ENCODE data around the gene REST. TPM values are rescaled to one million over a fixed set of nuclear protein-coding genes. Genes with fewer than 3 reads are reported as not detected.

Gene REST
- total RNA-seq, 4 donors from 2014 or later = 24.0 to 37.6 (median 30.1) TPM

DNA sequence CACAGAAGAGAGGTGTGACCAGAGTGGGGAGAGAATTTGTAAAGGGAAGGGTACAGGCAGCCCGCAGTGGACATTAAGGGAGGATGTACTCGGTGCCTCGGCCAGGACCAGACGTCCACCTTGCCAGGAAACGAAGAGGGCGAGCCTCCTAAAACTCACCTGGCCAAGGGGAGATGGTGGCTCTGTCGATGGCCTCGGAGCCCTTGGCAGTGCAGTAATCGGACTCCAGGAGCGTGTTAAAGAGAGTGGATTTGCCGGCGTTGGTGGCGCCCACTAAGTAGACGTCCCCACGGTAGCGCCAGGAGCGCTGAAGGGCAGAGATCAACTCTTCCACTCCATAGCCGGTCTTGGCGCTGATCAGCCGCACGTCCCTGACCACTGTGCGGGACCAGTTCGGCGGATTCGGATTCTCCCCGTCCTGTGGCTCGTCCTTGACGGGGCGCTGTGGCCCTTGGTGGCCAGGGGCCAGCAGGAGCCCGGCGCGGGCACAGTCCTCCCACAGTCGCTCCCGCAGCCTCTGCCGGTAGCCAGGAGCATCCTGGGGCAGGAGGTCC, 68.7 kb downstream of the REST start:
- Histone ChIP-seq H3K27ac (replicated peaks in 1 of 4) (peak overlapping the region; percentile 90 to 94 (median 92)), H3K36me3 (peaks cover 20 to 44% (median 33%) of the 10 kb centered on the region in 4 donors), H3K27me3 (no peaks in the 10 kb centered on the region), H3K4me3 (peak overlapping the region; percentile 79 to 99 (median 92)), H3K4me1 (peaks cover 35 to 56% (median 52%) of the 10 kb centered on the region in 4 donors), H3K9me3 (peaks cover 0 to 7% (median 0%) of the 10 kb centered on the region in 4 donors)
- intact Hi-C loops (cut with DNase I) = loop anchor here (2.0 kb wide), 1 partner anchor 68 kb away; no protein-coding TSS in a partner anchor
- DNase-seq (ENCODE audit: extremely low spot score) = no peak
- 8% methylated on average over 11 of the region's 35 CpGs for WGBS
- TF ChIP-seq EP300 (IDR thresholded peaks at IDR 0.05) (no peak), POLR2A (IDR thresholded peaks at IDR 0.05; ENCODE audit: low read depth) (no peak), CTCF (IDR thresholded peaks at IDR 0.05) (no peak)

- TF ChIP-seq CTCF (IDR thresholded peaks at IDR 0.05) = no peak
- TF ChIP-seq POLR2AphosphoS5 (IDR thresholded peaks at IDR 0.05) = no peak
- no peak for TF ChIP-seq EP300 (IDR thresholded peaks at IDR 0.05)
- no peak for TF ChIP-seq POLR2A (IDR thresholded peaks at IDR 0.05; ENCODE audit: low read depth)
- WGBS = no CpG with 5 or more reads among the region's 46 CpGs
- H3K4me3 ChIP-seq = peak overlapping the region; percentile 79 to 99 (median 92)
- H3K4me1 ChIP-seq = peaks cover 40 to 61% (median 58%) of the 10 kb centered on the region in 4 donors
- peaks cover 19 to 39% (median 28%) of the 10 kb centered on the region in 4 donors for H3K36me3 ChIP-seq
- intact Hi-C loops (cut with DNase I) = loop anchor here (2.0 kb wide), 1 partner anchor 68 kb away; no protein-coding TSS in a partner anchor
- no peaks in the 10 kb centered on the region for H3K27me3 ChIP-seq
- H3K9me3 ChIP-seq = peaks cover 0 to 7% (median 0%) of the 10 kb centered on the region in 4 donors
- no peak for DNase-seq (ENCODE audit: extremely low spot score)
- H3K27ac ChIP-seq (replicated peaks in 1 of 4) = peak overlapping the region; percentile 90 to 94 (median 92)
Measured at GRCh38 chr4:56976837-56977320, 69.2 kb downstream of the REST start.

GRCh38 chr4:56977321-56978012, 69.8 kb downstream of the REST start, which contains the start of gene NOA1:
Gene NOA1, minus strand, starts transcription at chr4:56977606. Its CDS starts 21 bp downstream, at chr4:56977585.
- Histone ChIP-seq H3K4me1 (peaks cover 46 to 67% (median 63%) of the 10 kb centered on the region in 4 donors), H3K36me3 (peaks cover 14 to 33% (median 22%) of the 10 kb centered on the region in 4 donors), H3K9me3 (peaks cover 0 to 7% (median 0%) of the 10 kb centered on the region in 4 donors), H3K4me3 (peak within 1 kb of the TSS; percentile 79 to 99 (median 92)), H3K27me3 (no peaks in the 10 kb centered on the region), H3K27ac (replicated peaks in 1 of 4) (peak within 1 kb of the TSS; percentile 90 to 94 (median 92))
- TF ChIP-seq POLR2AphosphoS5 (IDR thresholded peaks at IDR 0.05) (peak; percentile 93 to 97), EP300 (IDR thresholded peaks at IDR 0.05) (no peak), CTCF (IDR thresholded peaks at IDR 0.05) (no peak), POLR2A (IDR thresholded peaks at IDR 0.05; ENCODE audit: low read depth) (no peak)
- WGBS = under 1% methylated on average over 42 of the region's 51 CpGs
- intact Hi-C loops (cut with DNase I) = loop anchor here (2.0 kb wide), 1 partner anchor 69 kb away; no protein-coding TSS in a partner anchor
- peak; percentile 99 for DNase-seq (ENCODE audit: extremely low spot score)

DNA sequence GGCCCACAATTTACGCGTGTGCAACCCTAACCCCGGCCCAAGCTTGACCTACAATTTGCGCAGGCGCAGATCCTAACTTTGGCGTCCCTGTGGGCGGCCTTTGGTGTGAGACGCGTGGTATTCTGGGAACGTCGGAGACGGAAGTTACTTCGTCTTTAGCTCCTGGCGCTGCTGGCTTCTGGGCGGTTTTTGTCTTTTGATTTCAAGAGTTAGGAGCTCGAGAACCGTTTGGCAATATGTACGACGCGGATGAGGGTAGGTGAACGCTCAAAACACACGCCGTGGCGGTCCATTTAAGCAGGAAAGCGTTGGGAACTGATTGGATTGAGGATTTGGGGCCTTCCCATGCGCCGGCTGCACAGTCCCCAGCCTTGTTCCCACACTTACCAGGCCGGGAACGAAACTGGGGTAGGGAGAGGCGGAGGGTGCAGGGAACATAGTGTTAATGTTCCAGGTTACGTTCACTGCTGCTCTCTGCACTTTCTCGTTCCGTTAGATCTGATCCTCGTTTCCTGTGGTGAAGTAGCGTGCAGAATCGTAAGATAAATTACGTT, 71.1 kb downstream of the REST start, which contains the start of gene POLR2B:
POLR2B (plus strand) TSS at position 147 of the 554 bp plus-strand sequence; CDS start at position 237, 90 bp downstream.
- Histone ChIP-seq H3K9me3 (no peaks in the 10 kb centered on the region), H3K36me3 (peaks cover under 1 to 24% (median 8%) of the 10 kb centered on the region in 4 donors), H3K4me3 (peak within 1 kb of the TSS; percentile 79 to 99 (median 92)), H3K27ac (replicated peaks in 1 of 4) (peak within 1 kb of the TSS; percentile 90 to 94 (median 92)), H3K27me3 (no peaks in the 10 kb centered on the region), H3K4me1 (peaks cover 53 to 79% (median 70%) of the 10 kb centered on the region in 4 donors)
- DNase-seq (ENCODE audit: extremely low spot score) = peak; percentile 98
- TF ChIP-seq EP300 (IDR thresholded peaks at IDR 0.05) (no peak), POLR2AphosphoS5 (IDR thresholded peaks at IDR 0.05) (peak; percentile 90 to 96), POLR2A (IDR thresholded peaks at IDR 0.05; ENCODE audit: low read depth) (peak; percentile 52)
- WGBS = under 1% methylated on average over 35 of the region's 37 CpGs
- intact Hi-C loops (cut with DNase I) = no loop called here
